HG03378 (cell line): ENCODE measurements around the gene U2AF1L4.
"Not testable (repeated sequence)": the region's sequence is repeated elsewhere in the genome, so short reads cannot be mapped to it uniquely, and the experiment has no call there.

ENCODE experiments used
- ATAC-seq: cut with Tn5 transposase; IDR thresholded peaks from one replicate; pipeline ENCODE4 v1.9.1; 2021; ENCODE audit warnings: mild to moderate bottlenecking, moderate library complexity; ENCODE audit not compliant: unreplicated experiment

U2AF1L4 gene

GRCh38 chr19:35781650-35782049 is 36.4 kb upstream of the U2AF1L4 start:
- no peak for ATAC-seq

- ATAC-seq = no peak
These were observed 35.5 kb upstream of the U2AF1L4 start for GRCh38 chr19:35780717-35781116.

DNA sequence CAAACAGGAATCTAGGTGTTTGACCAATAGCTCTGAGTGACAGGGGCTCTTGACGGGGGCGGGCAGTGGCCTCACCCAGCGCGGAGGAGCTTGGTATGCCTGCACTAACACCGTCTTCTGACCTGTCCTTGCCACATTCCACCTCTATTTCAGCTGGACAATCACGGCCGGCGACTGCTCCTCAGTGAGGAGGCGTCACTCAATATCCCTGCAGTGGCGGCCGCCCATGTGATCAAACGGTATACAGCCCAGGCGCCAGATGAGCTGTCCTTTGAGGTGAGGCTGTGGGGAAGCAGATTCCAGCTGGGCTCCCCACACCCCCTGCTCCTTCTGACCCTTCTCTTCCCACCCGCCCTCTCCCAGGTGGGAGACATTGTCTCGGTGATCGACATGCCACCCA is 34.8 kb upstream of the U2AF1L4 start:
- no peak for ATAC-seq

- no peak for ATAC-seq
These were observed 33.8 kb upstream of the U2AF1L4 start for GRCh38 chr19:35779033-35779432.

- ATAC-seq = no peak
These were observed 32.7 kb upstream of the U2AF1L4 start for GRCh38 chr19:35777961-35778360.

GRCh38 chr19:35777086-35777841 is 32.0 kb upstream of the U2AF1L4 start:
- no peak for ATAC-seq

- ATAC-seq = no peak
These were observed 31.0 kb upstream of the U2AF1L4 start for GRCh38 chr19:35776102-35776788.

GRCh38 chr19:35775298-35776101 is 30.3 kb upstream of the U2AF1L4 start, which contains the start of gene ARHGAP33:
ARHGAP33 (plus strand) TSS chr19:35775564; CDS start chr19:35775659, 95 bp downstream.
- peak; percentile 88 for ATAC-seq

- no peak for ATAC-seq
These were observed 29.8 kb upstream of the U2AF1L4 start for GRCh38 chr19:35775046-35775297.

GRCh38 chr19:35774274-35775045 is 29.2 kb upstream of the U2AF1L4 start:
- ATAC-seq = no peak

DNA sequence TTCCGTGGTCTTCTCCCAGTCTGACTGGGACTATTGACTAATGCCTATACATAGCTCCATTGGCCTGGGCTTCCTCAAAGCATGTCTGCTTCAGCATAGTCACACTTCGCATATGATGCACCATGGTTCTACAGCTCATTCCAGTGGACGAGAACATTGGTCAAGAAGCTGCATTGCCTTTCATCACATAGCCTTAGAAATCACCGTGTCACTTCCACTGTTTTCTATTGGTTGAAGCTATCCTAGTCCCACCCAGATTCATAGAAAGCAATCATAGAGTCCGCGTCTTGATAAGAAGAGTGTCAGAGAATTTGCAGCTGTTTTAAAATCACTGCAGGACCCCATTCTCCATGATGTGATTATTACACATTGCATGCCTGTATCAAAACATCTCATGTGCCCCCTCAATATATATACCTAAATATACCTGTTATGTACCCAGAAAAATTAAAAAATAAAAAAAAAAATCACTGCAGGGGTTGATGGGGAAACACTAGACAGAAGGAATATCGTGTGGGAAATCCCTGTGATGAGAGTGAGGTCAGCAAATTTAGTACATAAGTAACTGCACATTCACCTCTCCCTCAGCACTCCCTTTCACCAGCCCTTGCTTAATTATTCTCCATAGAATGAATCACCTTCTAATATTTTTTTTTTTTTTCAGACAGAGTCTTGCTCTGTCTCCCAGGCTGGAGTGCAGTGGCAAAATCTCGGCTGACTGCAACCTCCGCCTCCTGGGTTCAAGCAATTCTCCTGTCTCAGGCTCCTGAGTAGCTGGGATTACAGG is 28.0 kb upstream of the U2AF1L4 start:
- no peak for ATAC-seq

DNA sequence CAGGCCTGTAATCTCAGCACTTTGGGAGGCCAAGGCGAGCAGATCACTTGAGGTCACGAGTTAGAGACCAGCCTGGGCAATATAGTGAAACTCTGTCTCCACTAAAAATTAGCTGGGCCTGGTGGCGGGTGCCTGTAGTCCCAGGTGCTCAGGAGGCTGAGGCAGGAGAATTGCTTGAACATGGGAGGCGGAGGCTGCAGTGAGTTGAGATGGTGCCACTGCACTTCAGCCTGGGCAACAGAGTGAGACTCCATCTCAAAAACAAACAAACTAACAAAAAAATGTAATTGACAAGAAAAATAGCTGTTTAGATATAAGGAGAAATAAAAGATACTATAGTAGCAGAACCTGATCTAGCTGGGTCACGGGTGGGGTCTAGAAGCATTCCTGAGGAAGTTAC is 27.1 kb upstream of the U2AF1L4 start:
- ATAC-seq = not testable (repeated sequence)

GRCh38 chr19:35768082-35768421 is 22.8 kb upstream of the U2AF1L4 start:
- no peak for ATAC-seq

- ATAC-seq = no peak
These were observed 22.3 kb upstream of the U2AF1L4 start for GRCh38 chr19:35767288-35768081.

DNA sequence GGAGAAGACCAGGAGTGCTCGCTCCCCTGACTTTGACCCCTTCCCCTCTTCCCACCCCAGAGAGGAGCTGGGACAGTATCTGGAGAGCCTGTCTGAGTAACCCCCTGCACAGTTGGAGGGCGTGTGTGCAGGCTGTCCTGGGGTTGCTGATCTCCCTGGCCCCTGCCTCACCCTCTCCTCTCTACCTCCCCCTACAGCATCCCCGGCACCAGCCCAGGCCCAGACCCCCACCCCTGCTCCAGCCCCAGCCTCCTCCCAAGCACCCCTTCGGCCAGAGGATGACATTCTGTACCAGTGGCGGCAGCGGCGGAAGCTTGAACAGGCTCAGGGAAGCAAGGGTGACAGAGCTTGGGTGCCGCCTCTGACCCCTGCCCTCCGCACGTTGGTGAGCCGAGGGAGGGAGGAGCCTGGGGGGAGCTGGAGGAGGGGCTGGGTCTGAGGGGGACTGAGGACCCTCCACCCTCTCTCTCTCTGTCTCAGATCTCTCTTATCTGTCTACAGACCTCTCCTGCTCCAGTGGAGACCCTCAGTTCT is 21.4 kb upstream of the U2AF1L4 start:
- no peak for ATAC-seq

GRCh38 chr19:35764432-35765315 is 19.5 kb upstream of the U2AF1L4 start:
- ATAC-seq = no peak

- ATAC-seq = no peak
These were observed 15.6 kb upstream of the U2AF1L4 start for GRCh38 chr19:35760711-35761349.

GRCh38 chr19:35759697-35760096 is 14.5 kb upstream of the U2AF1L4 start:
- no peak for ATAC-seq
